ENCODE results near the gene WDR91.
"Not testable (repeated sequence)": the region's sequence is repeated elsewhere in the genome, so short reads cannot be mapped to it uniquely, and the experiment has no call there.

Gene WDR91

DNA sequence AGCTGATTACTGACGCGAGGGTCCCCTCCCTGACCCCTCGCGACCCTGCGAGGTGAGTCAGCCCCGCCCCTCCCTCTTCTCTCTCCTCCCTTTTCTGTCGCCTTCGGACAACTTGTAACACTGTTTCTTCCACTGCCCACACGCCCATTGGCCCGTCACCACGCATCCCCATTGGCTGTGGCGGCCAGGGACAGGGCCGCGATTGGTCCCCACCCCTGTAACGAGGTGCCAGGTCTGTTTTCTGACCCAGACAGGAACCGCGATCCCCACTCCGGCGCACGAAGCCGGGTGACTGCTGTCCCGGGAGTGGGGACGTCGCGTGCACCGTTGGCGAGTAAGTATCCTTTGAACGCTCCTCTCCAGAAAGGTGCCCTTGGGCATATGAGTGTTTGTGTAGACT is 22.2 kb upstream of the WDR91 start, which contains the start of gene STRA8:
Gene STRA8 (plus strand): TSS at position 269 of the 400 bp plus-strand sequence. CDS start 6,687 bp downstream, outside the sequence.
- DNase-seq (ENCODE audit: low read depth in 3 of 3) = no peak

DNA sequence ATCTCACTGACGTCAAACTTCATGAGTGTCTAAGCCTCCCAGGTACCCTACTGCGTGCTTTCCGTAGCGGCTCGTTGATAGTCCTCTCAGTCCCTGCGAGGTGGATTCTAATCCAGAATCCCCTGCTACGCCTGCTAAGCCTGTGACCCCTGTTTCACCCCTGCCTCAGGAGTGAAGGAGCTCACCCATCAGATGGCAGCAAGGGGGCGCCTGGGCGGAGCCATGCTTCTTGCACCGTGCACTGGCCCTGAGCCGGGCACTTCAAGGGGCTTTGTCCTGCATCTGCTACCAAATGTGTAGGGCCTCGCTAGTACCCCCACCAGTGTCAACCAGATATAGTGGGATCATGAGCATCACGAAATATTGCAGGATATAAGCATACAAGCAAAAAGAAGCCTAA is 21.4 kb upstream of the WDR91 start:
- DNase-seq (ENCODE audit: low read depth in 3 of 3) = no peak

DNA sequence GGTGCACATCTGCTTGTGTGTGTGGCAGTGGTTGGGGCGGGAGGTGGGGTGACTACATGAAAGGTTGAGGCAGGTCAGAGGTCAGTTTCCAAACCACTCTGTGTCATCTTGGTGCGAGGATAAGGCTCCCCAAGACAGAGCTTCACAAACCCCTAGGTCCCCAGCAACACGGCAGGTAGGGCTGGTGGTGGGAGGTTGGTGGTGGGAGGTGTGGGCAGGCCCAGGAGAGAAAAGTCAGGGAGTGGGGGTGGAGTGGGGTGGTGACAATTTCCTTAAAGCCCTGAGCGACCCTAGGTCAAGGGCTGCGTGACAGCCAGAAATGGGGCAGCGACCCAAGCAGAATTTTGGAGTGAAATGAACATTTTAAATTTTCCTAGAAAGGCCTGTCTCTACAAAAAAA is 20.8 kb upstream of the WDR91 start:
- no peak for DNase-seq (ENCODE audit: low read depth in 3 of 3)

DNA sequence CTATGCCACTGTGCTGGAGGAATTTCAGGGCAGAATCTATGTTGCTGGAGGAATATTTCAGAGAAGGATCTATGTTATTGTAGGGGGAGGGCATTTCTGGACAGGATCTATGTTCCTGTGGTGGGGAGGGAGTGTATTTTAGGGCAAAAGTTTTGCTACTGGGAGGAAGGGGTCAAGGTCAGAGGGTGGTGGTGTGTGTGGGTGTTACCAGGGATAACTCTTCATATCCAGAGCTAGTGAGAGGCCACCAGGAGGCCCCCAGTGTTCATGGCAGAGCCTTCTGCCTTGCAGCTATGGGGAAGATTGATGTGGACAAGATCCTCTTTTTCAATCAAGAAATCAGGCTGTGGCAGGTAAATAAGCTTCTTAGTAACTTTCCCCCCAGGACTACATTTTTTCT is 20.4 kb upstream of the WDR91 start:
- DNase-seq (ENCODE audit: low read depth in 3 of 3) = no peak

DNA sequence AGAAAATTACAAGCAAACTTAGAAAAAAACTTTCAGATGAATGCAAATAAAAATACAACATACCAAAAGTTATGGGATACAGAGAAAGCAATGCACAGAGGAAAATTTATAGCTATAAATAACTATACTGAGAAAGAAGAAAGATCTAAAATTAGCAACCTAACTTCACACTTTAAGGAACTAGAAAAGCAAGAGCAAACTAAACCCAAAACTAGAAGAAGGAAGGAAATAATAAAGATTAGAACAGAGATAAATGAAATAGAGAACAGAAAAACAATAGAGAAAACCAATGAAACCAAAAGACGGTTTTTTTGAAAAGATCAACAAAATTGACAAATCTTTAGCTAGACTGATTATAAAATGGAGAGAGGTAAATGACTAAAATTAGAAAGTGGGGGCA is 12.7 kb upstream of the WDR91 start:
- no peak for DNase-seq (ENCODE audit: low read depth in 3 of 3)

DNA sequence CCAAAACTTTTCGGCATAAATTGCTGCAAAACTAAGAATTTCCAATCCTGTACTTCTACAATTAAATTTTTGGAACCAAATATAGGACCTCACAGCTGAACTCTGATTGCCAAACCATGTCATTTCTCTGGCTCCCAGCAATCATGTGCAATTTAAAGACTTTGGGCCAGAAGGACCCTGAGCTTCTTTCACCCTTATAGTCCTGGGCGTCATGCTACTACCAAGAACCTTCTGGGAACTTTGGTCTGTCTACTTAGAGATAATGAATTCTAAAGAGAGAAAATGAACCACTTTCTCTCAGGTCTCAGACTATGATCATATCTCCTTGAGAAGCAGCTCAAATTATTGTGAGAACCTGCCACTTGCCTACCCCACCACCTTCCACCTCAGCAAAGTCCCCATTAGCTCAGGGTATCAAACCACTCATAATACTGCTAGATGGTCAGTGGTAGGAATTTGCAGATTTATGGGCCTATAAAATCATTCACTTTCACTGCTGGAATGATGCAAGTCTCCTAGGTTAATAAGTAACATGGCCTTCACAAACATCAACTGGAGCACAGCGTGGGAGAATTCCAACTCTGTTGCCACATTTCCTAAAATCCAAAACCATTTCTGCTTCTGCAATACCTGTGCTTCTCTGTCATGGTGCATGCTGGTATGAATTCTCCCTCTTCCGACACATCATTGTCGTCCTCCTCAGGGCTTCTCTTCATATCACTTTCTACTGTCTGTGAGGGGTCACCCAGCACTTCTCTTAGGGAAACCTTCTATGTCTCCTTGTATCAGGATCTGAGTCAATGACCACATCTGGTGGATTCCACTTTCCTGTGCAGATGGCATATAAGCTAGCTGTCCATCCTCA is 6.6 kb upstream of the WDR91 start:
- no peak for DNase-seq (ENCODE audit: low read depth in 3 of 3)

DNA sequence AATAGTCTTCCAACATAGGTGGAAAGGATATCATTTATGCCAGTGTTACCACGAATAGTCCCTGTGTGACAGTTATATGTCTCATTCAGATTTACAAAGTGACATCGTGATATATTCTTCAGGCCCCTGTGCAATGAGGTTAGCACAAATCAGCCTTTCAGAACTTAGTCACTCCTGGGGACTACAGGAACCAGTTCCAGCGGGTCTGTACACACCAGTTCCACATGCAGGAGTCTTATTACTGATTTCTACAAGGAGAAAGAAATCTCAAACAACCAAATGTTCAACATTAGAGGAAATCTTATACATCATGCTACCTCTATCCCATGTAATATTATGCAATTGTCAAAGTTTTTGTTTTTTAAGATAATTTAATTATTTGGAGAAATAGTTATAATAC is 4.4 kb upstream of the WDR91 start:
- no peak for DNase-seq (ENCODE audit: low read depth in 3 of 3)

DNA sequence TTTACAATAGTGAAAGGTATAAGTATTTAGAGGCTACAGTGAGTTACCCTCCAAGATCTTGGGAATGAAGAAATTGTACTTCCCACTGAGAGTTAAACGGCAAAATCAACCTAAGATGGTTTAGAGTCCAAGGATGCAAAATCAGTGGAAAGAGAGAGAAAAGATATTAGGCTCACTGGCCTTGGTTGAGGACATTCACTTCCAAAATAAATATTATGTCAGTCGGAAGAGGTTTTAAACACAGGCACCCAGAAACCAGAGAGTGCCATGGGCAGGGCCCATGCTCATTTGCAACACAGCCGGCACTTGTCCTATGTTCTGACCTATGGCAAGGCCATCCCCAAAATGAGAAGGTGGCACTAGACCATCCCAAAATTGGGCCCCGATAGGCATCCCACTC is 3.9 kb upstream of the WDR91 start:
- no peak for DNase-seq (ENCODE audit: low read depth in 3 of 3)

DNA sequence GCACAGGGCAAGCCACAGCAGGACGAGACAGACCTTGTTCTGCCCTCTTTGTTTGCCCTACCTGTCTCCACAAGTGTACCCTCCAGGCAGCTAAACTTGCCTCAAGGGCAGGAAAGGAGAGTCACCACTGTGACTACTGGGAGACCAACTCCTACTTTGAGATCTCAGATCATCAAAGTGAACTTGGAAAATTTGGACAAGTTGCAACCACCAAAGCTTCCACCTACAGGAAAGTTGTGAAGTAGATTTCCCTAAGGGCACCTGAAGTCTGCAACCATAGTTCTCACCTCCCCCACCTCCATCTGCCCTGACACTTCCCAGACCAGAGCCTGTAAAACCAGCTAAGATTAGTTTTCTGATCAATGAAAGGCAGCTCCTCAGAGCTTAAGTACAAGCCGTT is 2.5 kb upstream of the WDR91 start:
- no peak for DNase-seq (ENCODE audit: low read depth in 3 of 3)

DNA sequence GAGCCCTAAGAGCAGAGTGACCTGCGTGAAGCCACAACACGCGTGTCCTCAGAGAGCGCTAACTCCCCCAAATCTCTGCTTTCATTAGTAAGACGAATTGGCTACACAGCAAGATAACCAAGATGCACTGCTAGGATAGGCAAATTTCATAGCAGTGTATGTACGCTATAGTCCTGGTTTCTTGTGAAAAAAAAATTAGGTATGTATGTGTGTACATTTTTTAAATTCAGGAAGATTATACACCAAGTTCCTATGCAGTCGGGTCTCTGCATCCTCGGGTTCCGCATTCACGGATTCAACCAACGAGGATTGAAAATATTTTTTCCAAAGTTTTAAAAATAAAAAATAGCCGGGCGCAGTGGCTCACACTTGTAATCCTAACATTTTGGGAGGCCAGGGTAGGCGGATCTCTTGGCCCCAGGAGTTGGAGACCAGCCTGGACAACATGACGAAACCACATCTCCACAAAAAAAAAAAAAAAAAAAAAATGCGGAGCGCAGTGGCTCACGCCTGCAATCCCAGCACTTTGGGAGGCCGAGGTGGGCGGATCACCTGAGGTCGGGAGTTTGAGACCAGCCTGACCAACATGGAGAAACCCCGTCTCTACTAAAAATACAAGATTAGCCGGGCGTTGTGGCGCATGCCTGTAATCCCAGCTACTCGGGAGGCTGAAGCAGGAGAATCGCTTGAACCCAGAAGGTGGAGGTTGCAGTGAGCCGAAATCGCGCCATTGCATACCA is 790 bp upstream of the WDR91 start:
- not testable (repeated sequence) for DNase-seq (ENCODE audit: low read depth in 3 of 3)

DNA sequence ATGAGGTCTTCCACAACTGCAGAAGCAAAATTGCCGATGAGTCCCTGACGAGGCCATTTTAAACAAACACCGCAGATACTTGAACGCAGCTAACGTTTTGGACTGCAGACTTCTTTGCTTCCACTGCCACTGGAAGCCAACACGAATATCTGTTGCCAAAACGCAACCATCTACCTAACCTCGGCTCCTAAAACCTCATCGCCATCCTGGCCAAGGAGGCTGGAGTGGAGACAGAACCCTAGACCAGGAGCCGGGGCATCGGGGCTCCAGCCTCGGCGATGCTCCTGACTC is 493 bp downstream of the WDR91 start:
- no peak for DNase-seq (ENCODE audit: low read depth in 3 of 3)

DNA sequence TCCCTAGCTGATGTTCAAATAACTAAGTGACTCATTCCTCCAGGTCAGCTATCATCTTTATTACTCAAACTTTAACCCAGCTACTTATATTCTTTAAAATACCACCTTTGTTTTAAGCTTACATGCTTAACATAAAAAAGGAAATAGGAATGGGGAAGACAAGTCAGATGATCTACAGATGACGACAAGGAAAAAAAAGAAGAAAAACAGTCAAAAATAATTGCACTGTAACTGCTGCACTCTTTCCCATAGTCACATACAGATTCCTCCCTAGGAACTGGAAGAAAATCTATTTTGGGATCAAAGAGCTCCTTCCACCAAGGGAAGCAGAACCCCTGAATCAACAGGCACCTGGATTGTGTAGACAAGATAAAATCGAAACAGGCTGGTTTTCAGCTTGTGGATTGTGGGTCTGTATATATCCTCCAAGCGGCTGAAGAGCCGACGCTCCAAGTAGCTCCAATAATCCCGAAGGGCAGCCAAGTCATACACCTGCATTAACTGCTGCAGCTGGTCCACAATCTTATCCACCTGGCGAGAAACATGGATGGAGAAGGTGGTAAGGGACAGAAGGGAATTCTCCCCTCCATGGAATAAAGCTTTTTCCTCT is 2.0 kb downstream of the WDR91 start:
- no peak for DNase-seq (ENCODE audit: low read depth in 3 of 3)

DNA sequence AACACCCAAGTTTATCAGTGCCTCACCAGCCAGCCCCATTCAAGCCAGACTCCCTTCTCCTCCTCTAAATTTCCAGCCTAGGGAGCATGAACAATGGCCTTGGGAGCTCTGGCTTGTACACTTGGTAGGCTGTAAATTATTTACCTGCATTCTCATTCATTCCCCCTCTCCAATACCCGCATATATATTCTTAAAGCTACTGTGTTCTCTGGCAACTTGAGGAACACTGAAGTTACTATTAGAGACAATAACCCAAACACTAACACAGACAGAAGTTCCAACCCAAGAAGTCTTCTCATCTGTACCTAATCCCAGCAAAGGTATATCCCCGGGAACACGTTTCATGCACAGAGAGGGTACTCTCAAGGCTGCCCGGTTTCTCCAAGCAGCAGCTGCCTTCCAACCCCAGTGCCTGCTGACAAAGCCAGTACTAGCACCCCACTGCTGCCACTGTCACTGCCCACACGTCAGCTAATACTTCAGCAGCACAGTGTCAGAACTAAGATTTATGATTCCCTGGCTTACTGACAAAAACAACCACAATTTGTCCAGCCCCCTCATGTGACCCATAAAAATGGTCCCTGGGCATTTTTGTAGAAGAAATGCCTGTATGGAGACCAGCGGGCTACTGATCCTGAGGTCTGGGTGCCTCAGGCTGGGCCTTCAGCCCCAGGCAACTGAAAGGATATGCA is 3.1 kb downstream of the WDR91 start:
- no peak for DNase-seq (ENCODE audit: low read depth in 3 of 3)

DNA sequence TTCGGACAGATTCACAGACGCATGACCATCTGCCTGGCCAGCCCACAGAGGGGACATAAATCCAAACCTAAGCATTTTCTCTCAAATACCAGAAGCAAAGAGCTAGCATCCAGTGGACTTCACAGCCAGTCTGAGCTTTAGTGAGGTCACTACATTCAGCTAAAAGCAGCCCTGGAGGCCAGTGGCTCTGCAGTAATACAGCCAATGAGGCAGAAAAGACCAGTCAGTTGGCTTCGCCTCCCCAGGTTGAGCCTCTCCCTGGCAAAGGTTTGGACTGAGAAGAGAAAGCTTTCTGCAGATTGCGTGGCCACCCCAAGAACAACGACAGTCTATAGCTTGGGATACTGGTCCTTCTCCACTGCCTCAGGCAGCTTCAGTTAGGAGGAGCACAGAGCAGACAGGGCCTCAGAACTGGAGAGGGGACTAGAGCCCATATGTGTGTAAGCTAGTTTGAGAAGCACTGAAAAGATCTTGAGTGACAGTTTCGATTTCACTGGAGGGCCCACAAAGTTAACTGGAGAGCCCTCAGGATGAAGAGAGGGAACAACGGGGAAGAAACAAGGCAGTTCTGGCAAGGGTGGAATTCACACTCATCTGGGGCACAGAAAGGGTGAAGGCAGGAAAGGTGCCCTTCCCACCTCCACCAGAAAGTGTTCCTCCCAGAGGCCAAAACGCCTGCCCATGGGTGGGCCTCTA is 3.8 kb downstream of the WDR91 start:
- no peak for DNase-seq (ENCODE audit: low read depth in 3 of 3)

DNA sequence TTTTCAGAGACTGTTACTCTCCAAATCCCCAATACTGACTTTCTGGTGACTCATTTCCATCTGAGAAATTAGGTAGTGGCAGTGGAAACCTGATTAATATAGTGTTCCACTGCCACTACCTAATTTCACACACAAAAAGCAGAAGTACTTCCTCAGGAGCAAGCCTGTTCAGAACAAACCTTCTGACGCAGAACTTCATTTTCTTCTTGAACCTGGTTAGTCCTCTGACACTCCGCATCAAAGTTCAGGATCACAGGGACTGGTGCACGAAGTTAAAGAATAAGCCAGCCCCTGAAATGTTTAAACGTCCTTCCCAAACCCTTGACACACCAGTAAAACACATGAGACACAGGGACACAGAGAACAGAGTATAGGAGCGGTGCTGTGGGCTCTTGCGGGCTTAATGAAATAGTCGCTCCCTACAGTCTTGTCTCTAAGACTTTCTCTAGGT is 4.4 kb downstream of the WDR91 start:
- DNase-seq (ENCODE audit: low read depth in 3 of 3) = no peak

DNA sequence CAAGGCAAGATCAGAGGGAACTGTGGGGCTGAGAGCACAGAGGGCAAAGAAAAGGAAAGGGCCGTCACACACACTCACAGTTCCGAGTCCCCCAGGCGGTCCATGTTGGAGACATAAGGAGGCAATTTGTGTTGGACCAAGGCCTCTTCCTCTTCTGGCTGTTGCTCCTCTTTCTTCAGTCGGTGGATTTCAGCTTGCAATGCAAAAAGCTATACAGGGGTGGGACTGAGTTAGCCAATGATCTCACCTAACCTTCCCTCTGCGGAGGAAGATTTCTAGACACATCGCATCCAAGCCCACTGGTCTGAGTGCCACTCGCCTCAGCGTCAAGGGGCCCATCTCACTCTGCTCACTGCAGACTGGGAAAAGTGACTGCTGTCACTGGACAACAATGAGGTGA is 5.5 kb downstream of the WDR91 start:
- DNase-seq (ENCODE audit: low read depth in 3 of 3) = no peak

DNA sequence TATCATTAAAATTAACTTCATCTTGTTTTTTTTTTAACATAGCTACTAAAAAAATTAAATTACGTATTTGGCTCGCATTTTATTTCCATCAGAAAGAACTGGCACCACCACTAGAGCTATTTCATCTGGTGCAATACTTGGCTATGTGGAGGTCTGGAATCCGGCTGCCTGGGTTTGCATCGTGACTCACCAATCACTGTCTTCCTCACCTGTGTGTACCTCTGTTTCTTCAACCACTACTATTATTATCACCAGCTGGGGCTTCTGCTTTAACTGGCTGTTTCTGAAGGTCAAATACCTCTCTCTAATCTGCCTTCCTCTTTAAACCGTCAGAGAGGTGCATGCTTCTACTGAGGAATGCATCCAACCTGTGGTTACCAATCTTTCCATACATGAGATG is 6.5 kb downstream of the WDR91 start:
- DNase-seq (ENCODE audit: low read depth in 3 of 3) = no peak

DNA sequence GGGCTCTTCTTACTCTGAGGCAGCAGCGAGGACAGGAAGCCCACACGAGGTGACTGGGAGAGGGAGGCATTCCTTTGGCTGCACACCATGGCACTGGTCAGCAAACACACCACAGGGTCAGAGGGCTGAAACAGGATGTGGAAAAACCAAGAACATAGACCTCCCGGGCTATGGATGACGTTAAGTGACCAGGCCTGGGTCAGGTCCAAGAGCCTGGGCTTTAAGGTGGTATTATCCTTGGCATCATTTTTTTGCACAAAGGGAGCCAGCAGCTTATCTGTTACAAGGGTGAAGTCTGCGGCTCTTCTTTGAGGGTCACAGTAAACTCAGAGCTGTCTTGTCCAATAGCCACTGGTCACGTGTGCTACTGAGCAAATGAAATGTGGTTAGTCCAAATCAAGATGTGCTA is 7.0 kb downstream of the WDR91 start:
- no peak for DNase-seq (ENCODE audit: low read depth in 3 of 3)

DNA sequence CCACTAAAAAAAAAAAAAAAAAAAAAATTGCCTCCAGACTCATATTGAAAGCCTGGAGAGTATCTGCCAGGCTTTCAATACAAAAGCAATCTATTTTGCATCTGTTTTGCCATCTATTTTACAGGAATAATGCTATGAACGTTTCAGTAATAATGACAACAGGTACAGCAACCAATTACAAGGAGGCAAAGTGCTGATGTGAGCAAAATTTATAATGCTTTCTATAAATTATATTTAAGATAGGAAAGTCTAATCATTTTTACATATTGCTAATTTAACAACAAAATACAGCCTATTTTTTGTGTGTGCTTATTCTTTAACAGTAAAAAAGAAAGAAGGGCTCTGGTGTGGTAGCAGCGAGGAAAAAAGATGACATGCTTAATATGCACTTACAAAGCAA is 10.0 kb downstream of the WDR91 start:
- DNase-seq (ENCODE audit: low read depth in 3 of 3) = no peak

DNA sequence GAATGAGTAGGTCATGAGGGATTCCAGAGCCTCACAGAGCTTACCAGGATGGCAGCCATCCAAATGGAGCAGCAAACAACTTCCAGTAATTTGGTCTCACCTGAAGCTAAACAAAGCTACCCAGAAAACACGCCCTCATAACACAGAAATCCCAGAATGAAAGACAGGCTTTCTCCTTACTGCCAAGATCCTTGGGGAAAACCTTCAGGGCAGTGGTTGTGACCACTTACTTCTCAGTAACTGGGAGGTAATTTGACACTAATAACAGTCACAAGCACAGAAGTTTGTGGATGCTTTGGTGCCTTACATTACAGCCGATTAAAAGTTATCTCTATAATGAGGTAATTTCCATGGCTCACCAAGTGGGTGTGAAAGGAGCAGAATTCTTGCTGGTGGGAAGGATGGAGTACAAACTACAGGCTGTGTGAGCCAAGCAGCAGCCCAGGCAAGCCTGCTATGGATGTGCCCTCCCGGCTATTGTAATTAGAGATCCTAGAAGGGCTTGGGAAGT is 10.4 kb downstream of the WDR91 start:
- DNase-seq (ENCODE audit: low read depth in 3 of 3) = no peak

DNA sequence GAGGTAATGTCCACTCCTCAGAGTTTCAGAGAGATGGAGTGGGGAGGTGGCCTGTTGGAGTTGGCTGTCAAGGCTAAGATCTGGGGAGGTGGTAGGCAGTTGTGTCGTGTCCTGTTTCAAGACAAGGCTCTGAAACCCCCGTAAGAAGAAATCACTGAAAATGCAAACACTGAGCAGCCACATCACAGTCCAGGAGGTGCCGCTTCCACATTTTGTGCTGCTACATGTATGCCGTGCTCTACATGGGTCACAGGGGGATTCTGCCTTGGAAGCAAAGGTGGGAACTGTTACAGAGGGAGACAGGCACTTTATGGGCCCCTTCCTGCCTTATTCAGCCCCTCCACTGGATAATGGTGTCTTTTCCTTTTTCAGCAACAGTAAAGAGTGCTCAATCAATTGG is 11.9 kb downstream of the WDR91 start:
- no peak for DNase-seq (ENCODE audit: low read depth in 3 of 3)
